Activated CD4-positive, alpha-beta T cell treated with anti-CD3 and anti-CD28 coated beads for 36 hours (primary cell): ENCODE results near the gene ADAT1. TPM values are rescaled to one million over a fixed set of nuclear protein-coding genes. Genes with fewer than 3 reads are reported as not detected.

Experiments
- ATAC-seq: fragments of 200-7000 bp; cut with Tn5 transposase; one replicate; pipeline ENCODE4 v1.10.0; 2021; ENCODE audit warnings: mild to moderate bottlenecking, moderate library complexity
- CTCF ChIA-PET: fragments of 350-600 bp; sonication (Branson Sonifier 250); formaldehyde crosslinking; loops from one replicate; lab custom pipeline; 2021; ENCODE audit warnings: antibody characterized with exemption; lab: Charles Lee
- POLR2A ChIA-PET: fragments of 350-600 bp; sonication (Branson Sonifier 250); formaldehyde crosslinking; loops from one replicate; lab custom pipeline; 2021; ENCODE audit warnings: antibody characterized with exemption, inconsistent platforms; lab: Charles Lee
- DNase-seq: peaks from one replicate; pipeline ENCODE4 v3.0.0-alpha.2; 2020
- H3K27ac Mint-ChIP-seq: one replicate; pipeline ENCODE4 v1.8.0; 2021; ENCODE audit warnings: mixed read lengths
- H3K27me3 Mint-ChIP-seq: one replicate; pipeline ENCODE4 v1.8.0; 2021; ENCODE audit warnings: mixed read lengths
- H3K36me3 Mint-ChIP-seq: one replicate; pipeline ENCODE4 v1.8.0; 2021; ENCODE audit warnings: low read depth, mixed read lengths
- H3K4me1 Mint-ChIP-seq: one replicate; pipeline ENCODE4 v1.8.0; 2021; ENCODE audit warnings: mixed read lengths
- H3K4me3 Mint-ChIP-seq: one replicate; pipeline ENCODE4 v1.8.0; 2021; ENCODE audit warnings: mild to moderate bottlenecking, moderate library complexity, mixed read lengths
- H3K9me3 Mint-ChIP-seq: one replicate; pipeline ENCODE4 v1.8.0; 2021; ENCODE audit warnings: low read depth, mixed read lengths
- intact Hi-C, 2 experiments: fragments of 100-400 bp; cut with DNase I in 1 of 2; cut with micrococcal nuclease in 1 of 2; formaldehyde crosslinking; loops; one replicate each; pipeline versions ENCODE4 v1.14.2 to v1.15.1; 2022 to 2024; cut with DNase I, micrococcal nuclease
- total RNA-seq, 2 experiments: library from RNA; stranded (reverse); gene quantifications; one replicate each; pipeline ENCODE4 v1.2.3, GENCODE V29; 2021

ADAT1 gene
- total RNA-seq, 2 experiments from 2014 or later = 48.3 to 55.7 TPM

GRCh38 chr16:75647112-75647491 is 24.0 kb upstream of the ADAT1 start:
- intact Hi-C loops = loop anchor here (1.0 to 10.0 kb wide), 14 partner anchors 24 to 1565 kb away; partner anchors contain the start of genes ADAT1 (in 2 of the 2), CFDP1 (in 2 of the 2), TMEM170A (in 2 of the 2) and GABARAPL2 (in 1 of the 2)
- ATAC-seq (peak; percentile 10), DNase-seq (no peak)
- Mint-ChIP-seq H3K27me3 (no peaks in the 10 kb centered on the region), H3K9me3 (no peaks in the 10 kb centered on the region), H3K27ac (peak overlapping the region; percentile 98), H3K4me3 (peak overlapping the region; percentile 85), H3K36me3 (peaks cover 62% of the 10 kb centered on the region), H3K4me1 (peaks cover 53% of the 10 kb centered on the region)
- ChIA-PET CTCF (interaction anchor here (1.1 to 3.3 kb wide), 4 partner anchors 26 to 117 kb away, joined by 3 to 26 read pairs (median 6); partner anchors contain the start of genes ADAT1 and TMEM231), POLR2A (interaction anchor here (0.8 to 6.3 kb wide), 10 partner anchors 11 to 1543 kb away, joined by 3 to 59 read pairs (median 4); partner anchors contain the start of genes ADAT1, CFDP1, GABARAPL2 and MON1B)

- ATAC-seq (no peak), DNase-seq (no peak)
- ChIA-PET POLR2A (interaction anchor here (0.8 kb wide), 1 partner anchor 9 kb away, joined by 3 read pairs; no protein-coding TSS in a partner anchor), CTCF (interaction anchor here (1.0 to 1.3 kb wide), 3 partner anchors 11 to 179 kb away, joined by 3 to 5 read pairs (median 3); no protein-coding TSS in a partner anchor)
- peak overlapping the region; percentile 50 for H3K4me3 Mint-ChIP-seq
- H3K36me3 Mint-ChIP-seq = peaks cover 71% of the 10 kb centered on the region
- intact Hi-C loops = loop anchor here in 1 of 2 experiments (5.0 to 10.0 kb wide), 3 partner anchors 640 to 1568 kb away; no protein-coding TSS in a partner anchor
- H3K27ac Mint-ChIP-seq = peak overlapping the region; percentile 74
- H3K9me3 Mint-ChIP-seq = no peaks in the 10 kb centered on the region
- H3K4me1 Mint-ChIP-seq = peaks cover 40% of the 10 kb centered on the region
- no peaks in the 10 kb centered on the region for H3K27me3 Mint-ChIP-seq
Observed at GRCh38 chr16:75644240-75645012, 21.3 kb upstream of the ADAT1 start.

- H3K27ac Mint-ChIP-seq = no peak overlapping the region
- ChIA-PET CTCF (no interaction called here), POLR2A (interaction anchor here (1.3 kb wide), 1 partner anchor 16 kb away, joined by 3 read pairs; no protein-coding TSS in a partner anchor)
- DNase-seq (no peak), ATAC-seq (no peak)
- no peaks in the 10 kb centered on the region for H3K27me3 Mint-ChIP-seq
- no peak overlapping the region for H3K4me3 Mint-ChIP-seq
- peaks cover 32% of the 10 kb centered on the region for H3K4me1 Mint-ChIP-seq
- H3K36me3 Mint-ChIP-seq = peaks cover 82% of the 10 kb centered on the region
- intact Hi-C loops = loop anchor here in 1 of 2 experiments (10.0 kb wide), 1 partner anchor 636 kb away; no protein-coding TSS in a partner anchor
- no peaks in the 10 kb centered on the region for H3K9me3 Mint-ChIP-seq
Observed at GRCh38 chr16:75640598-75640997, 17.5 kb upstream of the ADAT1 start.

- Mint-ChIP-seq H3K27ac (no peak overlapping the region), H3K4me3 (no peak overlapping the region), H3K36me3 (peaks cover 71% of the 10 kb centered on the region), H3K4me1 (peaks cover 3% of the 10 kb centered on the region), H3K9me3 (no peaks in the 10 kb centered on the region), H3K27me3 (no peaks in the 10 kb centered on the region)
- ATAC-seq (no peak), DNase-seq (no peak)
- intact Hi-C loops = no loop called here
- CTCF ChIA-PET = interaction anchor here (1.2 kb wide), 1 partner anchor 12 kb away, joined by 5 read pairs; the partner anchor contains the start of gene ADAT1
- POLR2A ChIA-PET = interaction anchor here (1.0 kb wide), 1 partner anchor 10 kb away, joined by 3 read pairs; no protein-coding TSS in a partner anchor
Observed at GRCh38 chr16:75635036-75635435, 12.0 kb upstream of the ADAT1 start.

GRCh38 chr16:75632857-75633256 is 9.8 kb upstream of the ADAT1 start:
- H3K27ac Mint-ChIP-seq = no peak overlapping the region
- POLR2A ChIA-PET = no interaction called here
- intact Hi-C loops = no loop called here

GRCh38 chr16:75630052-75630451 is 7.0 kb upstream of the ADAT1 start:
- POLR2A ChIA-PET = interaction anchor here (1.1 kb wide), 1 partner anchor 18 kb away, joined by 4 read pairs; the partner anchor contains the start of genes KARS1 and TERF2IP

More at GRCh38 chr16:75632857-75633256, 9.8 kb upstream of the ADAT1 start:
- DNase-seq (no peak), ATAC-seq (no peak)
- no peaks in the 10 kb centered on the region for H3K27me3 Mint-ChIP-seq
- peaks cover 79% of the 10 kb centered on the region for H3K36me3 Mint-ChIP-seq
- peaks cover 23% of the 10 kb centered on the region for H3K4me1 Mint-ChIP-seq
- H3K4me3 Mint-ChIP-seq = no peak overlapping the region
- CTCF ChIA-PET = interaction anchor here (0.9 to 1.8 kb wide), 4 partner anchors 9 to 398 kb away, joined by 3 to 5 read pairs (median 3); no protein-coding TSS in a partner anchor
- no peaks in the 10 kb centered on the region for H3K9me3 Mint-ChIP-seq

GRCh38 chr16:75629132-75629531 is 6.1 kb upstream of the ADAT1 start:
- peak; percentile 48 for ATAC-seq
- POLR2A ChIA-PET = no interaction called here
- Mint-ChIP-seq H3K27me3 (no peaks in the 10 kb centered on the region), H3K36me3 (peaks cover 82% of the 10 kb centered on the region), H3K4me3 (no peak overlapping the region), H3K4me1 (peaks cover 36% of the 10 kb centered on the region), H3K9me3 (no peaks in the 10 kb centered on the region), H3K27ac (peak overlapping the region; percentile 80)
- no peak for DNase-seq
- CTCF ChIA-PET = no interaction called here
- intact Hi-C loops = loop anchor here in 1 of 2 experiments (10.0 kb wide), 1 partner anchor 644 kb away; the partner anchor contains the start of gene WDR59

More at GRCh38 chr16:75630052-75630451, 7.0 kb upstream of the ADAT1 start:
- Mint-ChIP-seq H3K27me3 (no peaks in the 10 kb centered on the region), H3K27ac (no peak overlapping the region), H3K4me3 (no peak overlapping the region), H3K4me1 (peaks cover 30% of the 10 kb centered on the region), H3K36me3 (peaks cover 79% of the 10 kb centered on the region), H3K9me3 (no peaks in the 10 kb centered on the region)
- CTCF ChIA-PET = interaction anchor here (1.3 kb wide), 1 partner anchor 12 kb away, joined by 4 read pairs; no protein-coding TSS in a partner anchor
- intact Hi-C loops = no loop called here
- ATAC-seq (no peak), DNase-seq (no peak)

- H3K36me3 Mint-ChIP-seq = peaks cover 75% of the 10 kb centered on the region
- peak overlapping the region; percentile 69 for H3K27ac Mint-ChIP-seq
- no peaks in the 10 kb centered on the region for H3K9me3 Mint-ChIP-seq
- H3K4me1 Mint-ChIP-seq = peaks cover 36% of the 10 kb centered on the region
- POLR2A ChIA-PET = no interaction called here
- no peak overlapping the region for H3K4me3 Mint-ChIP-seq
- ATAC-seq (no peak), DNase-seq (no peak)
- H3K27me3 Mint-ChIP-seq = no peaks in the 10 kb centered on the region
- CTCF ChIA-PET = interaction anchor here (0.7 kb wide), 1 partner anchor 9 kb away, joined by 3 read pairs; no protein-coding TSS in a partner anchor
- intact Hi-C loops = loop anchor here in 1 of 2 experiments (10.0 kb wide), 1 partner anchor 644 kb away; the partner anchor contains the start of gene WDR59
Observed at GRCh38 chr16:75628351-75628750, 5.3 kb upstream of the ADAT1 start.

- H3K9me3 Mint-ChIP-seq = no peaks in the 10 kb centered on the region
- H3K27ac Mint-ChIP-seq = peak overlapping the region; percentile 69
- intact Hi-C loops = loop anchor here in 1 of 2 experiments (10.0 kb wide), 1 partner anchor 643 kb away; the partner anchor contains the start of gene WDR59
Observed at GRCh38 chr16:75627851-75628250, 4.8 kb upstream of the ADAT1 start.

GRCh38 chr16:75626806-75627205 is 3.7 kb upstream of the ADAT1 start:
- peaks cover 68% of the 10 kb centered on the region for H3K36me3 Mint-ChIP-seq
- H3K4me1 Mint-ChIP-seq = peaks cover 42% of the 10 kb centered on the region
- ATAC-seq (no peak), DNase-seq (no peak)
- CTCF ChIA-PET = interaction anchor here (1.3 kb wide), 1 partner anchor 18 kb away, joined by 3 read pairs; no protein-coding TSS in a partner anchor
- POLR2A ChIA-PET = no interaction called here
- no peaks in the 10 kb centered on the region for H3K27me3 Mint-ChIP-seq
- H3K9me3 Mint-ChIP-seq = no peaks in the 10 kb centered on the region
- intact Hi-C loops = loop anchor here in 1 of 2 experiments (10.0 kb wide), 1 partner anchor 642 kb away; the partner anchor contains the start of gene WDR59
- no peak overlapping the region for H3K4me3 Mint-ChIP-seq
- H3K27ac Mint-ChIP-seq = peak overlapping the region; percentile 69

More at GRCh38 chr16:75627851-75628250, 4.8 kb upstream of the ADAT1 start:
- no peak overlapping the region for H3K4me3 Mint-ChIP-seq
- ATAC-seq (no peak), DNase-seq (no peak)
- H3K36me3 Mint-ChIP-seq = peaks cover 72% of the 10 kb centered on the region
- ChIA-PET POLR2A (no interaction called here), CTCF (interaction anchor here (0.7 kb wide), 1 partner anchor 9 kb away, joined by 3 read pairs; no protein-coding TSS in a partner anchor)
- H3K27me3 Mint-ChIP-seq = no peaks in the 10 kb centered on the region
- peaks cover 36% of the 10 kb centered on the region for H3K4me1 Mint-ChIP-seq
